Epithelial cell of proximal tubule (primary cell): ENCODE measurements around the gene HBA1. TPM values are rescaled to one million over a fixed set of nuclear protein-coding genes. Genes with fewer than 3 reads are reported as not detected.

Source experiments
- DNase-seq: peaks from one replicate; pipeline ENCODE4 v3.0.0-alpha.2; 2011; ENCODE audit warnings: low read depth
- H3K4me3 ChIP-seq: 2 replicates; pipeline ENCODE4 v1.5.1; 2011; ENCODE audit warnings: low read depth, mild to moderate bottlenecking, low read length
- total RNA-seq: library from RNA; depleted of rRNA; stranded (reverse); fragments of >200 nt; gene quantifications from 2 replicates; pipeline ENCODE4 v1.2.3, GENCODE V29; 2015
- TF ChIP-seq, protein P1 (sequence below): conservative IDR thresholded peaks from 2 replicates; pipeline ENCODE4 v1.5.1; 2012; ENCODE audit warnings: low read depth, mild to moderate bottlenecking, low read length

Gene HBA1
- total RNA-seq, 1 donor from 2014 or later, result not detected

GRCh38 chr16:187330-187729 is 10.8 kb downstream of the HBA1 start:
- TF ChIP-seq, protein P1, sequence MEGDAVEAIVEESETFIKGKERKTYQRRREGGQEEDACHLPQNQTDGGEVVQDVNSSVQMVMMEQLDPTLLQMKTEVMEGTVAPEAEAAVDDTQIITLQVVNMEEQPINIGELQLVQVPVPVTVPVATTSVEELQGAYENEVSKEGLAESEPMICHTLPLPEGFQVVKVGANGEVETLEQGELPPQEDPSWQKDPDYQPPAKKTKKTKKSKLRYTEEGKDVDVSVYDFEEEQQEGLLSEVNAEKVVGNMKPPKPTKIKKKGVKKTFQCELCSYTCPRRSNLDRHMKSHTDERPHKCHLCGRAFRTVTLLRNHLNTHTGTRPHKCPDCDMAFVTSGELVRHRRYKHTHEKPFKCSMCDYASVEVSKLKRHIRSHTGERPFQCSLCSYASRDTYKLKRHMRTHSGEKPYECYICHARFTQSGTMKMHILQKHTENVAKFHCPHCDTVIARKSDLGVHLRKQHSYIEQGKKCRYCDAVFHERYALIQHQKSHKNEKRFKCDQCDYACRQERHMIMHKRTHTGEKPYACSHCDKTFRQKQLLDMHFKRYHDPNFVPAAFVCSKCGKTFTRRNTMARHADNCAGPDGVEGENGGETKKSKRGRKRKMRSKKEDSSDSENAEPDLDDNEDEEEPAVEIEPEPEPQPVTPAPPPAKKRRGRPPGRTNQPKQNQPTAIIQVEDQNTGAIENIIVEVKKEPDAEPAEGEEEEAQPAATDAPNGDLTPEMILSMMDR, result no peak
- DNase-seq, result no peak
- no peak overlapping the region for H3K4me3 ChIP-seq

DNA sequence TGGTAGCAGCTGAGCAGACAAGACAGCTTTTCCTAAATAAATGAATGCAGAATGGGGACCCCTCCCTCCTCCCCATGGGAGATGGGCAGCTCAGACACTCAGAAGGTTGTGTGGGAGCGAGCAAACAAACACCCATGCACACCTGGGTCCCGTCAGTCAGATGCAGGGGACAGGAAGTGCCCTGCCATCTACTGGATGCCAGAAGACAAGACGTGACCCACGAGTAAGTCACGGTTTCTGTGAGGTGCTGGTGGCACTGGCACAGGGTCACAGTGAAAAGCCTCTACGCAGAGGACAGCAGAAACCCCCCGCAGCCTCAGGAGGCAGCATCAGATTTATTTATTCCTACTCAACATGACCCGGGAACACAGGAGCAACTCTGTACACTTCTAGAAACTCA is 12.2 kb downstream of the HBA1 start:
- TF ChIP-seq, protein P1, result peak; percentile 30
- no peak for DNase-seq
- no peak overlapping the region for H3K4me3 ChIP-seq

DNA sequence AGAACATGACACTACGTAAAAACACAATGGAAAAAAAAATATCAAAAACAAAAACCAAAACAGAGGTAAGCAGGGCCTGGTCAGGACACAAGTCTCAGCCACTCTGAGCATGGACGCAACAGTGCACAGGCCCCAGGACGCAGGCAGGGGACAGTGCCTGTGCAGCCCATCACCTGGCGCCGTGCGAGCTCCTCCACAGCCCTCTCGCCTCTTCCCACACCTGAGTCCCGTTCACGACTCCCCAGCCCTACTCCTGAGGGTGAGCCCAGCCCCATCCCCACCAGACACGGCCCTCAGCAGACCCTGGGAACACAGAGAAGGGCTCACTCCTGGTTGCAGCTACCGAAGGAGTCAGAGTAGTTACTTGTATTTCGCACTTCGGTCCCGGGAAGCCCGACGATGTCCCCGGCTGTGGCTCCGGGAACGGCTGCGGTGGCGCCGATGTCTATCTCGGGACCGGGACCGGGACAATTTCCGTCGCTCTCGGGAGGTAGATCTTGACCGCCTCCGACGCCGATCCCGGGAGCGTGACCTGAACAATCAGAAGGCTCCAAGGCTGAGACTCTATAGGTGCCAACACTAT is 13.2 kb downstream of the HBA1 start:
- TF ChIP-seq, protein P1, result no peak
- H3K4me3 ChIP-seq, result no peak overlapping the region
- DNase-seq, result no peak

DNA sequence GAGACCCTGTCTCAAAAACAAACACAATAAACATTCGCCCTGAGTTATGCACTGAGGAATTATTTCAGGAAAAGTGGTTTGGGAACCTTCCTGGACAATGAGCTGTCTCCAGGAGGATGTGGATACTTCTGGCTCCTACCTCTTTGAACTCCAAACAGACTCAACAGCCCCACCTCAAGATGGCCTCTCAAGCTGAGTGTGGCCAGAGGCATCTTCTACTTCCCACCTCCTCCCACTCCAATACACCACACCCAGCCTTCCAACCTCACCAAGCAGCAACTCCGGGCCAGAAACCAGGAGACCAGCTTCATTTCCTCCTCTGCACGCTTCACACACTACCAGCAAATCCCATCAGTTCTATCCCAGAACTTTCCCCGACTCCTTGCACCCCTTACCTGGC is 15.4 kb downstream of the HBA1 start:
- DNase-seq, result no peak
- TF ChIP-seq, protein P1, result no peak
- H3K4me3 ChIP-seq, result no peak overlapping the region

DNA sequence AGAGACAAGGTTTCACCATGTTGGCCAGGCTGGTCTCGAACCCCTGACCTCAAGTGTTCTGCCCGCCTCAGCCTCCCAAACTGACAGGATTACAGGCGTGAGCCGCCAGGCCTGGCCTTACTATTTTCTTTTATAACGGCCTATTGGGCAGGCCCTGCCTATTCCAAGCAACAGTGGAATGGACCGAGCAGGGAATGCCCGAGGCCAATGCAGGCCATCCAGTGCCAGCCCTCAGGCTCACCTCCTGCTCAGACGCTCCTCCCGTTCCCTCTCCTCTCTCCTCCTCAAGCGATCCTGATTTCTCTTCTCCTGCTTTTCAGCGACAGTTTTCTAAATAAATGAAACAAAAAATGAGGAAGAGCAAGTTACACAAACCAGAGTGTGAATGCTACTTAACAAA is 16.2 kb downstream of the HBA1 start:
- no peak for DNase-seq
- no peak overlapping the region for H3K4me3 ChIP-seq
- TF ChIP-seq, protein P1, result no peak

GRCh38 chr16:193441-193840 is 17.0 kb downstream of the HBA1 start:
- DNase-seq, result no peak
- no peak overlapping the region for H3K4me3 ChIP-seq
- TF ChIP-seq, protein P1, result no peak

- DNase-seq, result no peak
- no peak overlapping the region for H3K4me3 ChIP-seq
- TF ChIP-seq, protein P1, result no peak
These were observed 18.0 kb downstream of the HBA1 start for GRCh38 chr16:194516-194915.
